ENCODE results near the gene RREB1.
"Not testable (repeated sequence)": the region's sequence is repeated elsewhere in the genome, so short reads cannot be mapped to it uniquely, and the experiment has no call there.

RREB1 gene

DNA sequence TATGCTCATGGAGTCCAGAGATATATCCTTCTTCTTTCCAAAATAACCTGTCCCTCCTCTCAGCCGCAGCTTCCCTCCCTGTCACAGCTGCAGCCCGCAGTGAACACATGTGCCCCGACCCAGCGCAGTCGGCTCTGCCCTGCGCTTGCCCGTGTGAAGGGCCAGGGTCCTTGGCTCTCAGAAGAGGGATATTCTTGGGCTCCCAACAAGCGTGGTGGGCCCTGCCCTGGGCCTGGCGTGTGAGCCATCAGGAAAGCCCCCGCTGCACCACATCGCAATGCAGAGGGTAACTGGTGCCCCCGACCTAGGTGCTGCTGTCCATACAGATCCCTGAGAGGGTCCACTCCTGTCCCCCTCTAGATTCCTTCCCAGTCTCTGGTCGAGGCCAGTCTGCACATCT is 140.1 kb downstream of the RREB1 start:
- DNase-seq: no peak

DNA sequence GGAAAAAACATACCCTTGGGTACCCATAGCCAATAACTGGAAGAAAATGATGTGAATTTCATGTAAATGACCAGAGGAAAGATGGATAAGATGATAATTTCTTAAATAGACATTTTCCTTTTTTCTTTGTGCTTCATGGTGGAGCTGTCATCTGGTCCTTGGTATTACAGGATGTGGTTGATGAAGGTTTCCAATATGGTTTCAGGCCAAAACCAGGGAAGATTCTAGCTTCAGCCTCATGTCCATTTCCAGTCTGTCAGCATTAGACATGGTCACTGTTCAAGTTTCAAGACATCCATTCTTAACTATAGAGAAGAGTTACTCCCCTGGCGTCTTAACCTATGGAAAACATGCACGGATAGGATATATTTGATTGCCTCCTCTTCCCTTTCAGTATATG is 141.6 kb downstream of the RREB1 start:
- no peak for DNase-seq

- DNase-seq: no peak
Measured at GRCh38 chr6:7249946-7250643, 142.3 kb downstream of the RREB1 start.

DNA sequence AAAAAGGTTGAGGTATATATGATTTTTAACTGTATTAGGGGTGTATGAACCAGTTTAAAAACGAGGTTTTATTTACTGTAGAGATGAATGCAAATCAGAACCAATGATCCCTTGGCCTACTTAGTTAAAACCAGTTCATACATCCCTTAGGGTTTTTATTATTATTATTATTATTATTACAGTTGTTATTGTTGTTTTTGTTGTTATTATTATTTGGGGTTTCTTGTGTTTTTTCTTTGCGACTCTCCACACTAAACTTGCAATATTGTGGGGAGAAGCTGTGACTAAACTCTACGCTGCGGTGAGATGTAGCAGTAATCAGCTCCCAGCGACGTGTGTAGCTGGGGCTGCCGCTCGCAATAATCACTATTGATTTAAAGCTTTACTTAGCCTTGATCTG is 143.1 kb downstream of the RREB1 start:
- DNase-seq: no peak

GRCh38 chr6:7251646-7252260 is 144.0 kb downstream of the RREB1 start:
- DNase-seq: no peak

- DNase-seq: no peak
Measured at GRCh38 chr6:7252390-7252789, 144.6 kb downstream of the RREB1 start.

DNA sequence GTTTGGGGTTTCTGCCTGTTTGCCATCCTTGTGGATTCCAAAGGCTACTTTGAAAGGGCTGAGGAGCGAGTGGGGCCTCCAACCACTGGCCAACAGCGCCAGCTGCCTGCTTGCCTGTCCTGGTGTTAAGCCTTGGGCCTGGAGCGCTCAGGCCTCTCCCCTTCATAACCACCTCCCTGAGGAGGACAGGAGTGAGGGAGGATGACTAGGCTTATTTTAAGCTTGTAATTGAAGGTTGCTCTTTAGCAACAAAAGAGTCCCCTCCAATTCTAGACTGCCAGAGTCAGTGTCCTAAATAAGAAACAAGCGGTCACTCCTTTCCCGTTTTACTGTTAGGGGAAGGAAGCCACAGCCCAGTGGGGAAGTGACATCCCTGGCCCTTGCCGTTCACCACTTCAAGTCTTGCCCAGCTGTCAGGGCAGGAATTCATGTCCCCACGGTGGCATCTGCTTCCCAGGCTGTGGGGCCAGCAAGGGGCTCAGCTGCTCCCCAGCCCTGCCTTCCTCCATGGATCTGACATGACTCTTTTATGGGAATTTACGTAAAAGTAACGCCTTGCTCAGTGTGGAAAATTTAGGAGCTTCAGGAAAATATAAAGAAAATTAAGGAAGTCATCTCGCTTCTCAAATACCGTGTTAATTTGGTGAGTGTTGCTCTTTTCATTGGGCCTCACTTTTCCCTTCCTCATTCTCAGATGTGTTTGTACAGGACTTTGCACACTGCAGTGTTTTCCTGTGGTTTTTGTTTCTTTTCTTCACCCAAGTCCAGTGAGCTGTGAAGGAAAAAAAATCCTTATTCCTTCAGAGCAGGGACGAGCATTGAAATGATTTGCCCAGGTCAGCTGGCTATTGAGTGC is 147.4 kb downstream of the RREB1 start:
- no peak for DNase-seq

DNA sequence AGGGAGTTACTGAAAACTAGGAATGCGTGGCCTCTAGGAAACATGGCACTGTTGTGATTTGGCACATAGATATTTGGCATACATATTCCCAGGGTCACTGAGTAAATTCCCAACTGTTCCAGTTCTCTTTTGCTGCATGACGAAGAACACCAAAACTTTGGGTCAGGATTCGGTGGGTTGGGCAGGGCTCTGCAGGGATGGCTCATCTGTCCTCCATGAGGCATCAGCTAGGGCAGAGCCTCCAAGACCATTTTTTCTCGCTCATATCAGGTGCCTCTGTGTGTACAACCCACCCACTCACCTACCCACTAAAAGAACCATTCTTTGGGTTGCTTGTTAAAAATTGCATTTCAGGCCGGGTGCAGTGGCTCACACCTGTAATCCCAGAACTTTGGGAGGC is 148.2 kb downstream of the RREB1 start:
- no peak for DNase-seq

DNA sequence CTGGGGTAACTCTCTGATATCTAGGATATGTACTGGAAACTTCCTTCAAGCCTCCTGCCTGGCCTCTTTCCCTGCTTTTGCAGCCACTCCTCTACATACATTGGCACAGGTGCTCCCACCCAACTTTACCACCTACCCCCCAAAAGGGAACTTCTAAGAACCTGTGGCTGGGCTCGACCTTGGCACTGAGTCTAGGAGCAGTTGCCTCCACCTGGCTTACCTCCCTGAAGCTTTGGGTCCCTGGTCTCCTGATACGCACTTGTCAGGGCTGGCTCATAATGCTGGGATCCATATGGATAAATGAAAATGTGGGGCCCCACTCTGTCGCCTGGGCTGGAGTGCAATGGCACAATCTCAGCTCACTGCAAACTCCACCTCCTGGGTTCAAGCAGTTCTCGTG is 149.0 kb downstream of the RREB1 start:
- DNase-seq: no peak

DNA sequence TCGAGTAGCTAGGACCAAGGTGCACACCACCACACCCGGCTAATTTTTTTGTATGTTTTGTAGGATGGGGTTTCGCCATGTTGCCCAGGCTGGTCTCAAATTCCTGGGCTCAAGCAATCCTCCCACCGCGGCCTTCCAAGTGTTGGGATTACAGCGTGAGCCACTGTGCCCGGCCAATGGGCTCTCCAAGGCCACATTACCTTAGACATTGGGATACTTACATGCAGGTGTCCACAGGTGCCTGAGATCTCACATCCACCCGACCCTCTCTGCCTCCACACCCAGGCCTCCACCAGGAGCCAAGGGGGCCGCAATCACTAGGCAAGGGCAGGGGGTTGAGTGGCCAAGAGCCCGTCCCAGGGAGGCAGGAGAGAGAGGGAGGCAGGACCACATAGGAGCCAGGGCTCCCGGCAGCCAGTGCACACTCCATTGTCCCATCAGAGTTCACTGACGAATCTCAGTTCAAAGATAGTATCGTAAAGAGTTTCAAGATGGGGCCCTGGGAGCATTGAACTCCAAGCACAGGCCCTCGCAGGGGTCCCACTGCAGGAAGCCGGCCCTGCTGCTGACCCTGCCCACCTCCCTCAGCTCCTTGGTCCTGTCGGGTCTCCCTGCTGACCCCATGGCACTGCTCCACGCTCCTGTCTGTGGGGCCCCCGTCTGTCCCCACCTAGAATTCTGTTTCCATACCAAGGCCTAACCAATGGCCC is 149.9 kb downstream of the RREB1 start:
- no peak for DNase-seq

GRCh38 chr6:7258231-7258763 is 150.5 kb downstream of the RREB1 start:
- no peak for DNase-seq

DNA sequence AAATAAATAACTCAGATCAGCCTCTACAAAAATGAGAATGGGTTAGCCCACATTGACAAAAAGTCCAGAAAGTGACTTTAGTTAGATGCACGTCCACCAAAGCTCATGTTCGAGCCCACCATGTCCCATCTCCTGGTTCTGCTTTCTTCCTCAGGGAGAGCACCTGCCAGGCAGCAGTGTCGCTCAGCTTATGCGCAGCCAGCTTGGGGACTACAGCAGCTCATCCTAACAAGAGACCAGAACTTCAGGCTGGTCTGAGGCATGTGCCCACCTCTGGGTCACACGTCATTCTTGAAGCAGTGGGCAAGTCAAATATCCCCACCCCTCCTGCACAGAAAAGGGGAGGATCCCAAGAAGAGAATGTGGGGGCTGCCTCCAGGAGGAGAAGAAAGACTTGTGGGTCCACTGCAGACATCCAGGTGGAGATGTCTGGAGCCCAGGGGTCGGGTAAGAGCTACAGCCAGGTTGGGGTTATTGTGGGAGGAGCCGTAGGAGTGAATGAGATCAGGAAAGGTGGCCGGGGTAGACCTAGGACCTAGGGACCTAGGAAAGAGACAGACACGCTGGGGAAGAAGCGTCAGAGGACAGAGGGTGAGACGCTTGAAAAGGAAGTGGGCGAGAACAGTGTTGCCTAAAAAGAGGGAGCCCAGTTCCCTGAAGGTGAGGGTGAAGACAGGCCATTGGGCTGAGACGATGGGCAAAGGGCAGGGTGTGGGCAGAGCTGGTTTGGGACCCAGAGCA is 152.7 kb downstream of the RREB1 start:
- no peak for DNase-seq

DNA sequence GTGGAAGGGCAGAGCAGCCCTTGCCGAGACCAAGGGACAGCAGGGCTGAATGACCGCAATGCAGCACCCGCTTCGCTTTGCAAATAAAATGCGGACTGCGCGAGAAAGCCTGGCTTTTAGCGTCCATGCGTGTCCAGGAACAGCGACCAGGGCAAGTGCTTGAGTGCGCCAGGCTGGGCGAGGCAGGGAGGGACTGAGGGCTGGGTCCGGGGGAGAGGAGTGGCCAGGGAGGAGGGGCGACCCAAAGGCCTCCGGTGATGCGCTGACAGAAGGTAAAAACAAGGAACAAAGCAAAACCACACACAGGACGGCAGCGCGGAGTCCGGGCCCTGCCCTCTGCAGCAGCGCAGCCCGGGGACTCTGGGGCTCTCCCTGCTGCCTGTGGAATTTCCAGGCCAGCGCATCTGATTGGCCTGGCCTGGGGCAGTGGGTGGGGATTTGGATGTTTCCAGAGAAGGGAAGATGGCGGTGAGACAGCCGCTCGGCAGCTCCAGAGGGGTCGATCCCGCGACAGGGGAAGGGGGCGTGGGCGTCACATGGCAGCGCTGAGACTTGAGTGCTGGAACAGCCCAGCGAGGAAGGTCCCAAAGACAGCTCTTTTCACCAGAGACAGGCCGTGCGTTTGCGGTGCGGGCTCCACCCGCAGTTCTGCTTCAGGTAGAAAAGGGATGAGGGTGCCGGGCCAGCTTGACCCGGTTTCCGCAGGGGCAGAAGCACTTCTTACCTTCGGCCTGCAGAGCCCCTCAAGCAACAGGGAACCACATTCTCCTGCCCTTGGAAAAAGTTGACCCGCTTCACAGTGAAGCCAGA is 153.5 kb downstream of the RREB1 start:
- DNase-seq: no peak

- DNase-seq: no peak
Measured at GRCh38 chr6:7261852-7262461, 154.2 kb downstream of the RREB1 start.

DNA sequence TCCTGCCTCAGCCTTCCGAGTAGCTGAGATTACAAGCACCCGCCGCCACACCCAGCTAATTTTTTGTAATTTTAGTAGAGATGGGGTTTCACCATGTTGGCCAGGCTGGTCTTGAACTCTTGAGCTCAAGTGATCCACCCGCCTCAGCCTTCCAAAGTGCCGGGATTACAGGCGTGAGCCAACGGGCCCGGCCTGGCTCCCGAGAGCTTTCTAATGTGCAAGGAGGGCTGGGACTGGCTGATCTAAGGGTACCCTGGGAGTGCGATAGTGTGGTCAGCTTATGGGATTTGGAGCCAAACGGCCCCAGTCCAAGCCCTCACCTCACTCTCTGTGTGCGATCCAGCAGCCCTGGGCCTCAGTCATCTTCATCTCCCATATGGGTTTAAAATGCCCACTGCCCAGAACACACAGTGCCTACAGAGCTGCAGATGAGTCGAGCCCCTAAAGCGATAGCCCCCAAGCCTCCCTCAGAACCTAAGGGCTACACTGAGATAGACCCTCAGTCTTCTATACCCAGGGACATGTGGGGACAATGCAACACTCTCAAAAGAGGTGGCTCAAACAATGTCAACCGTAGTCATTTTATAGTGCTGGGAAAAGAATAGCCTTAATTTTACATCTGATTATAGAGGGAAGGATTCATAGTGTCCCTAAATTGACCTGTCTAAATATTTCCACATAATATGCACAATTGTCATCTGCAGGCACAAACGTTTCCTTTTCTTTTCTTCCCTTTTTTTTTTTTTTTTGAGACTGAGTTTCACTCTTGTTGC is 155.2 kb downstream of the RREB1 start:
- DNase-seq: no peak

- not testable (repeated sequence) for DNase-seq
Measured at GRCh38 chr6:7263519-7263805, 155.7 kb downstream of the RREB1 start.

- no peak for DNase-seq
Measured at GRCh38 chr6:7264041-7264440, 156.3 kb downstream of the RREB1 start.

DNA sequence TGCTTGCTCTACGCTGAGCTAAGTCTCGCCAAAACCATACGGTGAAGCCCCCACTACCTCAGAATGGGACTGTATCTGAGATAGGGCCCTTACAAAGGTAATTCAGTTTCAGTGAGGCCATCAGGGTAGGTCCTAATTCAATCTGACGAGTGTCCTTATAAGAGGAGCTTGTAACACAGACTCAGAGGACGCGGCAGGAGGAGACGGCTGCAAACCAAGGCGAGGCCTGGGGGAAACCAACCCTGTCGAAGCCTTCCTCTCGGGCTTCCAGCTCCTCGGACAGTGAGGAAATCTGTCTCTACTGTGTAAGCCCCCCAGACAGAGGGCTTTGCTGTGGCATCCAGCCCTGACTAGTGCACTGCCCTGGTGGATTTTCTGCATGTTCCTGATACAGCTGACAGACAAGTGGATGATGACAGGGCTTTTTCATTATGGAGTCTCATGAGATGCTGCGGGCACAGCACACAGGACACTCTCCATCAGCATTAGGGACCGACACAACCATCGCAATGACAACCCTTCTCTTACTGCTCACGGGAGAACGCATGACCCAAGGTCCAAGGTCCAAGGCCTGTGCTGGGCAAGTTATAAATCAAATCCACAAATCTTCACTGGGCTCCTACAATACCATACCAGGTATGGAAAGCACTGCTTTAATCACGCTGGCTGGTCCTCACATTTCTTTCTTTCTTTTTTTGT is 157.1 kb downstream of the RREB1 start:
- DNase-seq: no peak

GRCh38 chr6:7265385-7265726 is 157.6 kb downstream of the RREB1 start:
- DNase-seq: not testable (repeated sequence)

DNA sequence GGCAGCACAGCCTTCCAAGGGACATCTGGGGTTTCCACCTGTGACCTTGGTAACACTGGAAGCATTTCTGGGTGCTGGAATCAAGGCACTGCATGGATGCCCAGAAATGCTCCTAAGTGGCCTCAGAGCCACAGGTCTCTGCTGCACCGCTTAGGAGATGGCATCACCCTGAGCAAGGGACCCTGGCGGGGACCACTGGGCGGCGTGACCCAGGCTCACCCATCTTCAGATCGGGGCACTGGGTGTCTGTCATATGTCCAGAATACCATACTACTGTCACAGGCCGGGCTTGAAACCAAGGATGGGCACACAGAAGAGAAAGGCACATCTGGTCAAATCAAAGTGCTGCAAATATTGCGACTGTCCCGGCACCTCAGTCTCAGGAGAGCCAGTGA is 159.3 kb downstream of the RREB1 start:
- DNase-seq: no peak
